ENCODE measurements around the gene LRRFIP1. TPM values are rescaled to one million over a fixed set of nuclear protein-coding genes. Genes with fewer than 3 reads are reported as not detected.

Gene LRRFIP1
- total and polyA plus RNA-seq, 10 of the 15 experiments (the other 5 are each of a cell fraction or from before 2014, with no cell fraction given), result 36.2 to 120 (median 74.3) TPM

DNA sequence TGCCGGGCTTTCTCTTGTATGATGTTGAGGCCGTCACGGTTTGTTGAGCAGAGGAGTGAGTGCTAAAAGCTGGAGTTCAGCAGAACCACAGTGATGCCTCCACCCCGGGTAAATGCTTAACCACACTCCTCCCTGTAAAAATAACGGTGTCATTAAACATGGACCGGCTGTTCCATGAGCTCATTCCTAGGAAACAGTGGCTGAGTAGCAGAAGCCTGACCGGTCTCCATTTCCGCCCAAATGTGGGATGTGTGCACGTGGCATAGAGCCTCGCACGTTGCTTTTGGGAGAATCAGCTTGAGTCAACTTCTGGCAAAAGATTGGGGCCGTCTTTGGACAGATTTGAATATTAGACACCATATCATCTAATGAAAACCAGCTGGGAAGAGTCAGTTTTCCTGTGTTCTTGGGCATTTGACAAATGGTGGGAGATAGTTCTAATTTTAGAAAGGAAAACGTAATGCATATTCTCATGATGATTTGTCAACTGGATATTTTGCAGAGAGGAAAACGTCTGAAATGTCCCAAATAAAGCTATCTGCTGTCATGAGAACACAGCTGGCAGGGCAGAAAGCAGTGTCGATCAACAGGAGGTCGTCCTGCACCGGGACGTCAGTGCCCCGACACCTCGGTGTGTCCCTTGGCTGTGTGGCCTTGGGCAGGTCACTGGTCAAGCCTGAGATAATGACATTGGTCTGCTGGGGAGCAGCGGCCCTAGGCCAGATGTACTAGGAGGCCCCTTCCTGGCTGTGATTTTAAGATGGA is 42.4 kb downstream of the LRRFIP1 start:
- intact Hi-C loops (cut with micrococcal nuclease; ENCODE audit: unreplicated experiment), result loop anchor here (5.0 kb wide), 1 partner anchor 32 kb away; no protein-coding TSS in a partner anchor
- in situ Hi-C loops (cut with MboI), result loop anchor here (5.0 kb wide), 1 partner anchor 72 kb away; no protein-coding TSS in a partner anchor
- no TSS peak for BruUV-seq (replicated peaks)
- no peak for TF ChIP-seq RB1 (IDR thresholded peaks at IDR 0.05; ENCODE audit: borderline replicate concordance)
- TF ChIP-seq USF2 (IDR thresholded peaks at IDR 0.05; ENCODE audit: borderline replicate concordance, low read depth, low read length), result no peak
- TF ChIP-seq BHLHE40 (IDR thresholded peaks at IDR 0.05; ENCODE audit: borderline replicate concordance in 1 of 2, low read depth in 2 of 2, low read length in 1 of 2), result peak; percentile 51 to 72; a peak in 1 of 4 replicates
- TF ChIP-seq CTCF (IDR thresholded peaks at IDR 0.05 in 2 of 3, conservative IDR thresholded peaks at IDR 0.05 in 1 of 3; ENCODE audit: control insufficient read depth in 2 of 3, extremely low read depth in 1 of 3, insufficient read depth in 1 of 3, low read depth in 3 of 3, low read length in 3 of 3), result no peak
- TF ChIP-seq IKZF2 (IDR thresholded peaks at IDR 0.05), result peak; percentile 94 to 95
- peak; percentile 61; the same call in 1 of the 2 replicates for TF ChIP-seq TCF3 (IDR thresholded peaks at IDR 0.05; ENCODE audit: borderline replicate concordance, insufficient read depth, low read depth, low read length)
- peak; percentile 60 for TF ChIP-seq JUNB (IDR thresholded peaks at IDR 0.05)
- TF ChIP-seq PKNOX1 (IDR thresholded peaks at IDR 0.05), result peak; percentile 71
- TF ChIP-seq HDGF (IDR thresholded peaks at IDR 0.05), result no peak
- no peak for TF ChIP-seq YY1 (IDR thresholded peaks at IDR 0.05; ENCODE audit: low read depth, low read length)
- TF ChIP-seq NBN (IDR thresholded peaks at IDR 0.05), result 0 out of 2 replicates have a peak, but pooled peaks have one; percentile 66
- TF ChIP-seq CBX5 (IDR thresholded peaks at IDR 0.05; ENCODE audit: low read depth), result no peak
- peak; percentile 28; the same call in 1 of the 2 replicates for TF ChIP-seq BMI1 (IDR thresholded peaks at IDR 0.05; ENCODE audit: borderline replicate concordance)
- no peak for TF ChIP-seq ZSCAN29 (IDR thresholded peaks at IDR 0.05)
- no peak for TF ChIP-seq MEF2A (IDR thresholded peaks at IDR 0.05; ENCODE audit: insufficient read depth, low read depth, low read length)
- TF ChIP-seq GABPA (IDR thresholded peaks at IDR 0.05; ENCODE audit: low read depth), result 0 out of 2 replicates have a peak, but pooled peaks have one; percentile 25
- 0 out of 2 replicates have a peak, but pooled peaks have one; percentile 30 for TF ChIP-seq NR2F1 (conservative IDR thresholded peaks at IDR 0.05)
- TF ChIP-seq PAX8 (IDR thresholded peaks at IDR 0.05), result peak; percentile 99
- peak; percentile 93 for TF ChIP-seq RUNX3 (IDR thresholded peaks at IDR 0.05; ENCODE audit: low read length)
- TF ChIP-seq CREM (IDR thresholded peaks at IDR 0.05; ENCODE audit: low read depth), result peak; percentile 71

More for the DNA sequence above, 42.4 kb downstream of the LRRFIP1 start:
- 30% methylated on average over 21 of the region's 21 CpGs for WGBS (ENCODE audit: insufficient coverage, insufficient replicate concordance, low lambda C conversion rate, missing lambda C conversion rate)
- ChIA-PET SMC1A (ENCODE audit: uncharacterized antibody, unreplicated experiment) (interaction anchor here (0.6 to 12.5 kb wide), 18 partner anchors 13 to 157 kb away, joined by 3 to 155 read pairs (median 4); no protein-coding TSS in a partner anchor), POLR2A (interaction anchor here (0.9 to 1.9 kb wide), 8 partner anchors 9 to 149 kb away, joined by 3 to 9 read pairs (median 3); no protein-coding TSS in a partner anchor), RAD21 (ENCODE audit: unreplicated experiment) (interaction anchor here (0.5 to 11.6 kb wide), 7 partner anchors 8 to 157 kb away, joined by 3 to 209 read pairs (median 5); no protein-coding TSS in a partner anchor), CTCF (interaction anchor here (0.6 to 12.6 kb wide), 12 partner anchors 10 to 591 kb away, joined by 3 to 298 read pairs (median 4); no protein-coding TSS in a partner anchor)
- Histone ChIP-seq H3K9me3 (replicated peaks; ENCODE audit: control insufficient read depth, insufficient read depth, low read length) (no peaks in the 10 kb centered on the region), H3K9ac (ENCODE audit: control insufficient read depth, insufficient read depth, low read length) (no peak overlapping the region), H3K27me3 (replicated peaks in 1 of 2; ENCODE audit: control insufficient read depth in 2 of 2, insufficient read depth in 2 of 2, low read length in 1 of 2) (no peaks in the 10 kb centered on the region), H3K4me3 (no peak overlapping the region), H2AFZ (ENCODE audit: control insufficient read depth, low read depth, low read length) (no peak overlapping the region), H3K27ac (ENCODE audit: control insufficient read depth, insufficient read depth) (no peak overlapping the region), H3K4me2 (ENCODE audit: control insufficient read depth, insufficient read depth) (peak overlapping the region; percentile 57), H3K79me2 (ENCODE audit: control insufficient read depth, insufficient read depth, low read length) (no peaks in the 10 kb centered on the region), H4K20me1 (ENCODE audit: control insufficient read depth, insufficient read depth) (no peaks in the 10 kb centered on the region), H3K36me3 (ENCODE audit: control insufficient read depth in 2 of 2, insufficient read depth in 2 of 2, low read length in 1 of 2) (no peaks in the 10 kb centered on the region), H3K4me1 (ENCODE audit: control insufficient read depth, insufficient read depth, low read length) (peaks cover 55% of the 10 kb centered on the region)
- DNase-seq (ENCODE audit: low read depth, low spot score) (peak; percentile 68), FAIRE-seq (no peak), ATAC-seq (peak; percentile 82)

Data from GM12878 (cell line).